H9 (cell line): ENCODE data around the gene BTG4. TPM values are rescaled to one million over a fixed set of nuclear protein-coding genes. Genes with fewer than 3 reads are reported as not detected.

Experiments
- DNase-seq: peaks from one replicate; pipeline ENCODE4 v3.0.0-alpha.2; 2017
- H2AFZ ChIP-seq: one replicate; pipeline ENCODE4 v1.6.1; 2013; ENCODE audit warnings: mild to moderate bottlenecking, low read length, control low read depth, moderate library complexity
- H2AK5ac ChIP-seq: 2 replicates; pipeline ENCODE4 v1.6.1; 2013; ENCODE audit warnings: low read length, control low read depth, mixed read lengths; ENCODE audit not compliant: insufficient read length
- H2BK120ac ChIP-seq: one replicate; pipeline ENCODE4 v1.6.1; 2013; ENCODE audit warnings: low read depth, mild to moderate bottlenecking, low read length, control low read depth, inconsistent platforms; ENCODE audit not compliant: poor library complexity, severe bottlenecking
- H2BK12ac ChIP-seq: 2 replicates; pipeline ENCODE4 v1.6.1; 2013; ENCODE audit warnings: low read length, control low read depth, mixed read lengths, low read depth; ENCODE audit not compliant: insufficient read length
- H2BK15ac ChIP-seq: 2 replicates; pipeline ENCODE4 v1.6.1; 2013; ENCODE audit warnings: low read depth, low read length, control low read depth
- H2BK20ac ChIP-seq: one replicate; pipeline ENCODE4 v1.6.1; 2013; ENCODE audit warnings: low read depth, mild to moderate bottlenecking, low read length, control low read depth, inconsistent platforms; ENCODE audit not compliant: poor library complexity, severe bottlenecking
- H2BK5ac ChIP-seq: 2 replicates; pipeline ENCODE4 v1.6.1; 2013; ENCODE audit warnings: low read length, control low read depth, mixed read lengths; ENCODE audit not compliant: insufficient read length
- H3K14ac ChIP-seq: 2 replicates; pipeline ENCODE4 v1.6.1; 2013; ENCODE audit warnings: low read length, control low read depth; ENCODE audit not compliant: insufficient read depth
- H3K18ac ChIP-seq: 2 replicates; pipeline ENCODE4 v1.6.1; 2013; ENCODE audit warnings: low read depth, mild to moderate bottlenecking, mixed read lengths, low read length, control low read depth; ENCODE audit not compliant: insufficient read length
- H3K23ac ChIP-seq: 2 replicates; pipeline ENCODE4 v1.6.1; 2013; ENCODE audit warnings: low read length, control low read depth, mixed read lengths, low read depth; ENCODE audit not compliant: insufficient read length
- H3K23me2 ChIP-seq: 2 replicates; pipeline ENCODE4 v1.6.1; 2013; ENCODE audit warnings: low read depth, mild to moderate bottlenecking, mixed read lengths, low read length, control low read depth; ENCODE audit not compliant: insufficient read length, poor library complexity, severe bottlenecking
- H3K27ac ChIP-seq: 2 replicates; pipeline ENCODE4 v1.5.1; 2013; ENCODE audit warnings: low read length, control low read depth, mixed read lengths, low read depth; ENCODE audit not compliant: insufficient read length
- H3K27me3 ChIP-seq: 2 replicates; pipeline ENCODE4 v1.6.1; 2013; ENCODE audit warnings: low read length, control low read depth, inconsistent platforms; ENCODE audit not compliant: insufficient read depth
- H3K4ac ChIP-seq: 2 replicates; pipeline ENCODE4 v1.6.1; 2013; ENCODE audit warnings: low read depth, mild to moderate bottlenecking, control low read depth, inconsistent platforms, low read length, moderate library complexity
- H3K4me1 ChIP-seq: 2 replicates; pipeline ENCODE4 v1.6.1; 2013; ENCODE audit warnings: low read length, control low read depth, inconsistent platforms; ENCODE audit not compliant: insufficient read depth
- H3K4me2 ChIP-seq: 2 replicates; pipeline ENCODE4 v1.6.1; 2013; ENCODE audit warnings: low read length, control low read depth, mixed read lengths; ENCODE audit not compliant: insufficient read length, insufficient read depth
- H3K56ac ChIP-seq: 2 replicates; pipeline ENCODE4 v1.6.1; 2013; ENCODE audit warnings: low read depth, mild to moderate bottlenecking, mixed read lengths, low read length, control low read depth; ENCODE audit not compliant: insufficient read length
- H3K79me1 ChIP-seq: 2 replicates; pipeline ENCODE4 v1.6.1; 2013; ENCODE audit warnings: low read depth, mild to moderate bottlenecking, moderate library complexity, low read length, control low read depth, inconsistent platforms; ENCODE audit not compliant: insufficient read depth, poor library complexity, severe bottlenecking
- H3K79me2 ChIP-seq: 2 replicates; pipeline ENCODE4 v1.6.1; 2013; ENCODE audit warnings: low read length, control low read depth, inconsistent platforms; ENCODE audit not compliant: insufficient read depth
- H3K9ac ChIP-seq: 2 replicates; pipeline ENCODE4 v1.6.1; 2013; ENCODE audit warnings: low read length, control low read depth, mixed read lengths; ENCODE audit not compliant: insufficient read length; ENCODE audit errors: extremely low read depth
- H3K9me3 ChIP-seq: one replicate; pipeline ENCODE4 v1.6.1; 2013; ENCODE audit warnings: low read depth, low read length, inconsistent platforms; ENCODE audit not compliant: control insufficient read depth
- H3T11ph ChIP-seq: one replicate; pipeline ENCODE4 v1.6.1; 2013; ENCODE audit warnings: mild to moderate bottlenecking, low read length, control low read depth, inconsistent platforms
- H4K20me1 ChIP-seq: one replicate; pipeline ENCODE4 v1.6.1; 2013; ENCODE audit not compliant: control insufficient read depth, insufficient read length, insufficient read depth
- H4K5ac ChIP-seq: 2 replicates; pipeline ENCODE4 v1.6.1; 2013; ENCODE audit warnings: low read depth, mild to moderate bottlenecking, mixed read lengths, low read length, control low read depth; ENCODE audit not compliant: insufficient read length
- H4K8ac ChIP-seq: replicated peaks from 2 replicates; pipeline ENCODE4 v1.6.1; 2013; ENCODE audit warnings: low read length, control low read depth, mixed read lengths, low read depth; ENCODE audit not compliant: insufficient read length
- H4K91ac ChIP-seq: 2 replicates; pipeline ENCODE4 v1.6.1; 2013; ENCODE audit warnings: low read depth, mild to moderate bottlenecking, moderate library complexity, mixed read lengths, low read length, control low read depth; ENCODE audit not compliant: insufficient read length
- H3K27ac Mint-ChIP-seq, 3 experiments: 2 replicates in 2 of 3; 3 replicates in 1 of 3; pipeline ENCODE4 v1.8.0; 2020 to 2021; ENCODE audit warnings: mixed read lengths in 3 of 3, mild to moderate bottlenecking in 1 of 3, moderate library complexity in 1 of 3
- H3K27me3 Mint-ChIP-seq: 2 replicates; pipeline ENCODE4 v1.8.0; 2021; ENCODE audit warnings: low read depth, mild to moderate bottlenecking, moderate library complexity, mixed read lengths
- H3K36me3 Mint-ChIP-seq, 3 experiments: 2 replicates in 2 of 3; 3 replicates in 1 of 3; pipeline ENCODE4 v1.8.0; 2020 to 2021; ENCODE audit warnings: low read depth in 3 of 3, mixed read lengths in 3 of 3; ENCODE audit not compliant: insufficient read depth in 1 of 3
- H3K4me1 Mint-ChIP-seq, 2 experiments: 2 replicates each; pipeline ENCODE4 v1.8.0; 2020; ENCODE audit warnings: mixed read lengths in 2 of 2
- H3K4me3 Mint-ChIP-seq, 2 experiments: 2 replicates in 1 of 2; 3 replicates in 1 of 2; pipeline ENCODE4 v1.8.0; 2020 to 2021; ENCODE audit warnings: mild to moderate bottlenecking in 2 of 2, mixed read lengths in 2 of 2, moderate library complexity in 1 of 2
- H3K9me3 Mint-ChIP-seq, 2 experiments: 2 replicates in 1 of 2; 3 replicates in 1 of 2; pipeline ENCODE4 v1.8.0; 2020; ENCODE audit warnings: mild to moderate bottlenecking in 2 of 2, mixed read lengths in 2 of 2, moderate library complexity in 1 of 2
- CTCF ChIP-seq: fragments of 200-600 bp; sonication (generic); conservative IDR thresholded peaks from 3 replicates; pipeline ENCODE4 v1.8.0; 2021; ENCODE audit warnings: antibody characterized with exemption, mild to moderate bottlenecking
- WGBS: extraction: QIAGEN DNeasy Blood & Tissue Kit; methylation state at CpG from one replicate; pipeline ENCODE4 v1.1.7; 2013; ENCODE audit warnings: missing lambda C conversion rate, low lambda C conversion rate, mixed read lengths; ENCODE audit not compliant: insufficient read length; ENCODE audit errors: extremely low coverage; 5-methylcytosine and 5-hydroxymethylcytosine counted together
- total RNA-seq: library from RNA; stranded (reverse); gene quantifications from 2 replicates; pipeline ENCODE4 v1.2.1, GENCODE V29; 2021

The BTG4 gene
- total RNA-seq, 1 experiment from 2014 or later: not detected

GRCh38 chr11:111465400-111465799 is 46.8 kb downstream of the BTG4 start:
- no peak overlapping the region for H3K56ac ChIP-seq
- WGBS: no CpG with 5 or more reads among the region's 1 CpG
- H4K20me1 ChIP-seq: no peaks in the 10 kb centered on the region
- no peak overlapping the region for H3K23ac ChIP-seq
- H3K9me3 ChIP-seq: no peaks in the 10 kb centered on the region
- no peaks in the 10 kb centered on the region for H3K79me1 ChIP-seq
- no peak overlapping the region for H2BK5ac ChIP-seq
- H3K79me2 ChIP-seq: no peaks in the 10 kb centered on the region
- Mint-ChIP-seq H3K4me1 (no peaks in the 10 kb centered on the region), H3K4me3 (no peak overlapping the region), H3K36me3 (no peaks in the 10 kb centered on the region), H3K27ac (no peak overlapping the region), H3K27me3 (peaks cover 4% of the 10 kb centered on the region; the same call in 1 of the 2 replicates), H3K9me3 (no peaks in the 10 kb centered on the region)
- no peaks in the 10 kb centered on the region for H3K23me2 ChIP-seq
- H3K18ac ChIP-seq: no peak overlapping the region
- no peak overlapping the region for H2BK20ac ChIP-seq
- H4K5ac ChIP-seq: no peak overlapping the region
- no peaks in the 10 kb centered on the region for H3K4me1 ChIP-seq
- no peak overlapping the region for H3K4me2 ChIP-seq
- no peak for TF ChIP-seq CTCF
- H3K14ac ChIP-seq: no peak overlapping the region
- no peaks in the 10 kb centered on the region for H3K27me3 ChIP-seq
- H4K91ac ChIP-seq: no peak overlapping the region
- H3K9ac ChIP-seq: no peak overlapping the region
- no peak overlapping the region for H2BK15ac ChIP-seq
- H2AK5ac ChIP-seq: no peak overlapping the region
- H3K4ac ChIP-seq: no peak overlapping the region
- H2BK120ac ChIP-seq: no peak overlapping the region
- H4K8ac ChIP-seq: no peak overlapping the region
- H2AFZ ChIP-seq: no peak overlapping the region
- H2BK12ac ChIP-seq: no peak overlapping the region
- H3T11ph ChIP-seq: no peak overlapping the region
- no peak overlapping the region for H3K27ac ChIP-seq
- DNase-seq: no peak
